Endometrial microvascular endothelial cells (primary cell): ENCODE results near the gene NDUFAF8. TPM values are rescaled to one million over a fixed set of nuclear protein-coding genes. Genes with fewer than 3 reads are reported as not detected.

ENCODE experiments used
- in situ Hi-C: cut with HindIII; loops from 2 replicates; pipeline ENCODE4 v1.10.0; 2017; ENCODE audit warnings: low sequenced_read_pairs, low pct_unique_long_range_greater_than_20kb; ENCODE audit errors: inconsistent ontology term
- total RNA-seq: library from RNA; depleted of rRNA; stranded (reverse); fragments of >200 nt; gene quantifications from one replicate; pipeline ENCODE4 v1.2.3, GENCODE V29; 2015; ENCODE audit errors: inconsistent ontology term

The NDUFAF8 gene
- total RNA-seq, 1 donor from 2014 or later: 51.4 TPM

DNA sequence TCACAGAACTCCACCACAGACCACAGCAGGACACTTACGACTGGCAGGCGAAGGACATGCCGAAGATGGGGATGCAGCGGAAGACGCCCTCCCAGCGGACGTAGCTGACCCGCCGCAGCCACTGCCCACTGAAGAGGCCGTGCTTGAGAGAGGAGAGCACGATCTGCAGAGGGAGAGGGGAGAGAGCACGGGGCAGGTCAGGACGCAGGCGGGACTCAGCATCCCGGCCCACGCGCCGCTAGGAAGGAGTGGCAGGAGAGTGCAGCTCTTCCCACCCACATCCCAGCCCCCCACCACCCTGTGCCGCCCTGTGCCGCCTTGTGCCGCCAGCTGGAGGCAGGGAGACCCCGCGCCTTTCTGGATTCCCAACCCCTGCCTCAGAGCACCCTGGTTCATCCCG is 41.5 kb downstream of the NDUFAF8 start:
- in situ Hi-C loops: no loop called here

DNA sequence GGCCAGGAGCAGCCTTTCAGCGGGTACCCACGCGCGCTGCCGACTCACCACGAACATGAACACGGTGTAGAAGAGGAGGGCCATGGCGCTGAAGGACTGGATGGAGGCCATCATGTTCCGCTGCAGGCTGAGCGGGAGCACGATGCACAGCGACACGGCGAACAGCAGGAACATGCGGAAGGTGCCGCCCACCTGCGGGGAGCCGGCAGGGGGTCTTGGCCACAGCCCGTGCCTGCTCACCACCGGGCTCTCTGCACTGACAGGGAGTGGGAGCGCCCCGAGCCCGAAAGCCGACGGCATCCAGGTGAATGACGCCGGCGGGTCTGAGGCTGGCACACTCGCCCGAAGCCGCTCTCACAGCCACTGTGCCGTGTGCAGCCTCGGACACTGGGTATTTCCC is 43.0 kb downstream of the NDUFAF8 start:
- in situ Hi-C loops: no loop called here

DNA sequence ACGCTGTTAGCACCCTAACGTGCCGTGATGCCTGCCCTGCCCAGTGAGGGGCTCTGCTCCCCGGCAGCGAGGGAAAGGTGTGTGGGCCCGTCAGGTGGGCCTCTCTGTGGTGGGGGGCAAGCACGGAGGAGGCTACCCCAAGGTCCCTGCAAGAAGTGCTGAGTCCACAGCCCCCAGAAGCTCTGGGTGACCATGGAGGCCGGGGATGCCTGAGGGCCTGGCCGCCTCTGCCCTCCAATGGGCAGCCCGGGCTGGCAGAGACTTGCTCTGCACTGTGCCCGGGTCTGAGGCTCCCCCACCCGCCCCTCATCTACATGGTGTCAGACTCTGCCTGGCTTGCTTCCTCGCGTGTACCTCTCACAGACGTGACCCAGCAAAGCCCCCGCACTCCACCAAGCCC is 43.8 kb downstream of the NDUFAF8 start:
- in situ Hi-C loops: no loop called here

DNA sequence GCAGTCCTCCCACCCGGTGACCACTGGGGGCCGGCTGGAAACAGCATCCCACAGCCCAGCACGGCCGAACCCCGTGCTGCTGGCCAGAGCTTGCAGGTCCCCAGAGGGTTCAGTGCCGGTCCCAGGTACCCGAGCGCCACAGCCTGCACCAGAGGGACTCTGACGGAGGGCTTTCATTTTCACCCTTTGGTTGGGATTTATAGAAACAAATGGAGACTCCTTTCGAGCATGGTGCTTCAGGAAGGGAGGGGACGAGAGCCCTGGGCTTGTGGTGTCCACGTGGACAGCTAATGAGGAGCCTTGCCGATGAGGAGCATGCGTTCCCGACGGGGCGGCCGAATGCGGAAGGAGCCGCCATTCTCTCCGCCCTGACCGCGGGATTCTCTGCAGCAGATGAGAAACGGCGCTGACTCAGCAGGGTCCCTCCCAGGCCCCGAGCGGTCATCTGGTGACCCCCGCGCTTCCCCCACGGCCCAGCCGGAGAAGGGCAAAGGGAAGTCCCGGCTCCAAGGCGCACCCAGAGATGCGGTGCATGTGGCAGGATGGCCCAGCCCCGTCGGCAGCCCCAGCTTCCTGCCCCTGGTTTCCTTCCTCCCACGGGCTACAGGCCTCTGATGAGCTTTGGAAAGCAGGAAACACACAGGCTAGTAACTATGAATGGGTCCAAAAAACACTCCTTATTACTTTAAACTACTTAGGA is 46.2 kb downstream of the NDUFAF8 start:
- in situ Hi-C loops: no loop called here

DNA sequence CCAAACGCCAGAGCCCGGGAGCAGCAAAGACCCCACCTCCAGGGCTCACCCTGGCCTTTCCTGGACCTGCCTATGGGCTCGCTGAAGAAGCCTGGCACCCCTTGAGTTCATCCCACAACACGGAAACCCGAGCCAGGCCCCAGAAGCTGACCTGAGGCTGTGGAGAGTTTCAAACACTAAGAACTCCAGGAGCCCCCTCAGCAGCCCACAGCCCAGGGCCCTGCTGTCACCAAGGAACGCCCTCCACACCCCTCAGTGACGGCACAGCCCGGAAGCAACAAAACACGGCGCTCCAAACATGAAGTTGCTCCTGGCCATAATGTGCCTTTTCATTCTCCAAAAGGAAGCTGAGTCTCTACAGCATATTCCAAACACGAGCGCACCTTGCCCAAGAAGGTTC is 46.8 kb downstream of the NDUFAF8 start:
- in situ Hi-C loops: no loop called here

DNA sequence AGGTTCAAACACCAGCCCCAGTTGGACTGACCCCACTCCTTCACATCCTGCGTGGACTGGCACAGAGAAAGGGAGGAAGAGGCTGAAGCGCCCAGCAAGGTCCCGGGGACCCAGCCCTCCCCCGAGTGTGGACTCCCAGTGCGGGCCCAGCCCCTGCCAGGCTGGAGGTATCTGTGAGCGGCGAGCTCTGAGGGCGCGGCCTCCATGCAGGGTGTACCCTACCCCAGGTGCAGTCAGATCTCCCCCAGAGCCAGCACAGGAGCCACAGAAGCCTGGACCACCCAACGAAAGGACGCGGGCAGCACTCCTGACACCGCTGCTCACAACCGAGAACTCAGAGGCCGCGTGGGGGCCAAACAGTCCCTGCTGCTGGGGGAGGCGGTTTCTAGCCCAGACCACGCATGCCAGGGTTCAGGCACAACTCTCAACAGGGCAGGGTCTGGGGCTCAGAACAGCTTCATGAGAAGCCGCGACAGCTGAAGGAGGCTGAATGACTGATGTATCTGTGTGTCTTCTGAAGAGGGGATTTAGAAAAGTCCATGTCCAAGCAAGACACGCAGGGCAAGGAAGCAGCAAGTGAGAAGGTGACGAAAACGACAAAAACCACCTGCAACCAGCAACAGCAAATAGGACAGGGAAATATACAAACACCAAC is 47.5 kb downstream of the NDUFAF8 start:
- in situ Hi-C loops: no loop called here

DNA sequence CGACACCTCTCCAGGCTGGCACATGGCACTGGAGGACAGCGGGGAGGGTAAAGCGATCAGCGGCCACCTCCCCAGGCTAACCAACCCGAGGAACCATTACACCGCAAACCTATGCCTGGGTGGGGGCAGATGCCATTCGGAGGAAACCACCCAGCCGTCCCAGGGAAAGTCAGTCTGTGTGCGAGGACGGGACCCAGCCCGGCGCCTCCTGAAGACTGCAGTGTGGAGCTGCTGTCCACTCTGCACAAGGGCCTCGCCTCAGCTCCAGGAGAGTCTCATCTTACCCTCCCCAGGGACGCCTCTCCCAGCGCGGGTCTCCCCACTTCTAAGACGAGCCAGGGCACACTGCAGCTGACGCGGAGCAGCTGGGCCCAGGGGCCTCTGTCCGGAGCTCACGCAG is 48.0 kb downstream of the NDUFAF8 start:
- in situ Hi-C loops: no loop called here

DNA sequence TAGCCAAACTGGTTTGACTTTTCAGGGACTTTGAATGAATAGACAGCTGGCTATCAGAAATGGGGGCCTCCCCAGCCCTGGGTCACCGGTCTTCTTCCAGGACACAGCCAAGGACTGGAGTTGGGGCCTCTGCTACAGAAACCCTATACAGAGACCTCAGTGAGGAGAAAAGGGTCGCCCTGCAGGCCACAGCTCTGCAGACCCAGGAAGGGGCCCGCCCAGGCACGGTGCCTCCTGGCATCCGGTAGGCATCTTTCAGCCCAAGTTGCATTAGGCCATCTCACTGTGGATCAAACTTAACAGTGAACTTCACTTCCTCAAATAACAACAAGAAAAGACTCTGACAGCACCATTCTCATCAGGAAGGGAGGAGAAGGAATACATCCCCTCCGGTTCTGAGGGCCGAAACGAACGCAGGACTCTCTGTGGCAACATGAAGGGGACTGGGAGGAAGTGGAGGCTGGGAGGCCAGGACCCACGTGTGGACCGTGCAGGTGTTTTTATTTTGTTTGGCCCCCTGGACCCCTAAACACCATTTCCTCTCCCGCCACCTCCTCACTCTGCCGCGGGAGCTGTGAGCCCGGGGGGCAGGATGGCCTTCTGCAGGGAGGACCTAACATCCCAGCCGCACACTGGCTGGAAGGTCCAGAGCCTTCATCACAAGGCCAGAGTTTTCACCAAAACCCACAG is 48.8 kb downstream of the NDUFAF8 start:
- in situ Hi-C loops: no loop called here

DNA sequence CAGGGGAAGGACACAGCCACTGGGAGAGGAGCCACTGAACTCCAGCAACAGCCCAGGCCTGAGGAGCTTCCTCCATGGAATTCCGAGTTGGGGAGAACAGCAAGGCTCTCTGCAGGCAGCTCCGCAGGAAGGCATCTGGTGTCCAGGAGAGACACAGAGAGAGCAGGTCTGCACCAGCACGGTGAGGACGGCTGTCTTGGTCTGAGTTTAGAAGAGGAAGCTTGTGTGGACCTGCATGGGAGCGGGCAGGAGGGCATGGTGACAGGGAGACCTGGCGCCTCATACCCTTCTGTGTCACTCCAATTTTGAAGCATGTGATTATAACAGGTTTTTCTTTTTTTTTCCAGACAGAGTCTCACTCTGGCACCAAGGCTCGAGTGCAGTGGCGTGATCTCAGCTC is 49.6 kb downstream of the NDUFAF8 start:
- in situ Hi-C loops: no loop called here

DNA sequence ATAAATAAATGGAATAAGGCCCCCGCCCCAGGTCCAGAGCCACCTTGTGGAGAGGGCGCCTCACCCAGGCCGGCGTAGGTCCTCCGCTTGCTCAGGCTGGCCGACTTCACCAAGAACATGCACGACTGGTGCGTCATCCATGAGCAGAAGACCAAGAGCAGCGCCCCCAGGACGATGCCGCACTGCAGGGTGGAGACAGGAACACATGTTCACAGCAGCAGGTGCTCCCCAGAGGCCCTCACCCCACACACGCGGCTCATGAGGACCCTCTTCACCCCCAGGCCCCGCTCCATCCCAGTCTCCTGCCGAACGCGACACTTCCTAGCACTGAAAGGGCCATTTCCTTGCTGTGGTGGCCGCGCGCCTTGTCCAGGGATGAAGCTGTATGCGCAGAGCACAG is 50.5 kb downstream of the NDUFAF8 start:
- in situ Hi-C loops: no loop called here

DNA sequence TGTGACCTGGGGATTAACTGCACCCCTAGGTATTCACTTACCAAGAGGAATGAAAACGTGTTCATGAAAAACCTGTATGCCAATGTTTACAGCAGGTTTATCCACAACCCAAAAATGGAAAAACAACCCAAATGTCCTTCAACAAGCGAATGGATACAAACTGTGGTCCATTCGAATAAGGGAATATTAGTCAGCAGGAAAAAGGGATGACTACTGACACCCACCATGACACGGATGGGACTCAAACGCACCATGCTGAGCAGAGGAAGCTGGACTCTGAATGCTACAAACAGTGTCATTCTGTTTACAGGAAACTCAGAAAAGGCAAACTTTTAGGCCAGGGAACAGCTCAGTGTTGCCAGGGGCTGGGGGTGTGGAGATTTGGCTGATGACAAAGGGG is 51.1 kb downstream of the NDUFAF8 start:
- in situ Hi-C loops: no loop called here

Other genes with a start within 250 kb of the NDUFAF8 start
- gene CHMP6, start 247.5 kb upstream of the NDUFAF8 start, total RNA-seq: 48.1 TPM
- 35.4 TPM for gene BAIAP2, start 204.2 kb upstream of the NDUFAF8 start, total RNA-seq
- not detected for gene PVALEF, start 73.8 kb upstream of the NDUFAF8 start, total RNA-seq
- gene AATK, start 73.1 kb upstream of the NDUFAF8 start, total RNA-seq: 3.3 TPM
- 25.4 TPM for gene CEP131, start 16.4 kb upstream of the NDUFAF8 start, total RNA-seq
- 29.6 TPM for gene TEPSIN, start 263 bp upstream of the NDUFAF8 start, total RNA-seq
- gene SLC38A10, start 56.0 kb downstream of the NDUFAF8 start, total RNA-seq: 103 TPM
- 10.0 TPM for gene BAHCC1, start 156.1 kb downstream of the NDUFAF8 start, total RNA-seq